Measurements from ENCODE around the gene PTX3. TPM values are rescaled to one million over a fixed set of nuclear protein-coding genes. Genes with fewer than 3 reads are reported as not detected.

PTX3 gene
- polyA plus RNA-seq, 5 donors: 23.1 to 49.1 (median 25.5) TPM

DNA sequence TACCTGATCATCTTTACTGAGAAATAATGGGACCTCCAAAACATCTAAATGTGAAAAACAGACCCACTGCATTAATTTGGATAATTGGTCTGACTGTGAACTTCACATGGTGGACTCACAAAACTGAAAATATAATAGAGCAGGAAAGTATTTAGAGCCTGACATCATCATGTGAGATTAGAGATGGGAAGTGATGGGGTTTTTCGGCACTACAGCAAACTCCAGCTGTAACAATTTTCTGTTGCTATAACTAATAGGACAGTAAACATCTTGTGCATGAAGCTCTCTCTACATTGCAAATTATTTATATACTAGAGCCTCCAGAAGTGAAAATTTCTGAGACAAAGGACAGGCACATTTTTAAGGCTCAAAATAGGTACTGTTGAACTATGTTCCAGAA is 34.4 kb downstream of the PTX3 start:
- no peak for DNase-seq

DNA sequence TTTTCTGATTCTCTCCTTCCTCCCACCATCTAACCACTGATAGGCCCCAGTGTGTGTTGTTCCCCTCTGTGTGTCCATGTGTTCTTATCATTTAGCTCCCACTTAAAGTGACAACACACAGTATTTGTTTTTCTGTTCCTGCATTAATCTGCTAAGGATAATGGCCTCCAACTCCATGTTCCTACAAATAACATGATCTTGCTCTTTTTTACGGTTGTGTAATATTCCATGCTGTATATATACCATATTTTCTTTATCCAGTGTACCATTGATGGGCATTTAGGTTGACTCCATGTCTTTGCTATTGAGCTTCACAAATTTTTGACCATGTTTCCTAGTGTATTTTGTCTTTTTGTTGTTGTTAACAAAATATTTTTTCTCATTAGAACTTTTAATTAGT is 36.0 kb downstream of the PTX3 start:
- no peak for DNase-seq

DNA sequence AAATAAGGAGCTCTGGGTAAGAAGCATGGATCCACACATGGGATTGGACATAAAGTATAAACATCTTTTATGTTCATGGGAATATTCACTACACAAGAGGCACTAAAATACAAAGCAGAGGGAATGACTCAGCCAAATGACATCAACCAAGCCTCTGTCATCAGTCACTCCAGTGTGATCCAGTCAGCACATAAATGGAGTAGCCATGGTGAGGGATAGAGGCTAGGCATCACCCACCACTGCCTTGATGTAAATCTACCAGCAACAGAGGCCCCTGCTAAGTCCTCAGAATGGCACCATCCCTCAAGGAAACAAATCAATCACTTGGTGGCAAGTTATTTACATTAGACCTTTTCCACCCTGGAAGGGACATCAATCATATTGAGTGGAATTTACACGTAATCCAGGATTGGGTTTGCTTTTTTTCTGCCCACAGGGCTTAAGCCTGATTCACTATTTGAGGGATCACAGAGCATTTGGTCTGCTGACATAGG is 39.3 kb downstream of the PTX3 start:
- no peak for DNase-seq

DNA sequence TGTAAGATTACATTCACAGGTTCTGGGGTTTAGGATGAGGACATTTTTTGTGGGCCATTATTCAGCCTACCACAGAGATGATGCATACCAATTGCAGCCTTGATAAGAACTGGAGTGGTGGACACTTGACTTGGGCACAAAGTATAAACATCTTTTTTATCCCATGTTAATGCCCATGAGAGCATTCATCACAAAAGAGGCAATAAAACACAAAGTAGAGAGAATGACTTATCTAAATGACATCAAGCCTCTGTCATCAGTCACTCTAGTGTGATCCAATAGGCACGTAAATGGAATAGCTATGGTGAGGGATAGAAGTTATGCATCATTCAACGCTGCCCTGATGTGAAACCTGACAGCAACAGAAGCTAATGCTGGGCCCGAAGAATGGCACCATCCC is 40.8 kb downstream of the PTX3 start:
- DNase-seq: no peak

DNA sequence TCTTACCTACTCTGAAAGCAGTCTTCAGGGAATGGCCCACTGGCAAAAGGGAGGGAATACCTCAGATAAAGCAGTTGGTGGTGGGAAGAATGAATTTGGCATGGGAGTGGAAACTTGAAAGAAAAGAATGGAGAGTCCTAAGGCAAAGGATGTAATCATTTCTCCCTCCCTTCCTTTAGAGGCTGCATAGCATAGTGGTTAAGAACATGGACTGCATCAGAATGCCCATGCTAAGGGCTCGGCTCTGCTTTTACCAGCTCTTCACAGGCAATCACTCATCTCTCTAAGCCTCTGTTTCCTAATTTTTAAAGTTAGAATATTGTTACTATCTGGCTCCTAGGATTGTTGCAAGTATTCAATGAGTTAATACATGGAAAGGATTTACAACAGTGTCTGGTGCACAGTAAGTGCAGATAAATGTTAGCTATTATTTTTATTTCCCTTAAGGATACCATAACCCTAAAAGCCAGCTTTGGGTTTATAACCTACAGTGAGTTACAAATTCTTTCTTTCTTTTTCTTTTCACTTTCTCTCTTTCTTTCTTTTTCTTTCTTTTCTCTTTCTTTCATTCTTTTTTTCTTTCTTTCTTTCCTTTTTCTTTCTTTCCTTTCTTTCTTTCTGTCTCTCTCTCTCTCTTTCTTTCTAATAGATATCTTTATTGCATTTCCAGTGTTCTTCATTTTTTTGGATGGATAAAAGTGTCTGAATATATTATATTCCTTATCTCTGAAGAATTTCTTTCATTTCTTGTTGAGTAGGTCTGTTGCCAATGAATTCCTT is 43.0 kb downstream of the PTX3 start:
- no peak for DNase-seq

DNA sequence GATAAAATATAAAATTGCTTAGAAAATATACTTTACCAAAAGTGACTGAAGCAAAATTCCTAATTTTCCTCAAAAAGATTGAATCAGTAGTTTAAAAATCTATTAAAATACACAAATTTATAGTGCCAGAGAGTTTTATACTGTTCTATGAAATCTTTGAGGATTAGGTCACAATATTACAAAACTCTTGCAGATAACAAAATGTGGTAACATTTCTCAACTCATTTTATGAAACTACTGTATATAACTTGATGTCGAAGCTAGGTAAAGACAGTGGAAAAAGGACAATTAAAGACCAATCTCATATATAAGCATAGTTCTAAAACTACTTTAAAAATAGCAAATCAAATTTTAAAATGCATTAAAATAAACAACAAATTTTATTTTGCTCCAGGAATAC is 50.7 kb downstream of the PTX3 start:
- DNase-seq: no peak

DNA sequence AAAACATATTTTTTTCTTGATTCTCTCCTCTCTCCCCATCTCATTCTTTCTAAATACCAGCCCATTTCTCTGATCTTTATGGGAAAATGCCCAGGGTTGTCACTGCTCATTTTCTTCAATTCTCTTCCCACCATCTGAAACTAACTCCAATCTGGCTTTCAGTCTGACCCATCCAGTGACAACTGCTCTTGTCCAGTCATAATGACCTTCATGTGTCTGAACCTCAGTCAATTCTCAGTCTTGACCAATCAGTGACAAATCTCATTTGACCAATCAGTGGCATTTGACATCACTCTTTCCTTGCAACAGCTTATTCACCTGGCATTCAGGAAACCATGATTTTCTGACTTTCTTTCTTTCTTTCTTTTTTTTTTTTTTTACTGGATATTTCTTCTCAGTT is 51.5 kb downstream of the PTX3 start:
- DNase-seq: no peak

DNA sequence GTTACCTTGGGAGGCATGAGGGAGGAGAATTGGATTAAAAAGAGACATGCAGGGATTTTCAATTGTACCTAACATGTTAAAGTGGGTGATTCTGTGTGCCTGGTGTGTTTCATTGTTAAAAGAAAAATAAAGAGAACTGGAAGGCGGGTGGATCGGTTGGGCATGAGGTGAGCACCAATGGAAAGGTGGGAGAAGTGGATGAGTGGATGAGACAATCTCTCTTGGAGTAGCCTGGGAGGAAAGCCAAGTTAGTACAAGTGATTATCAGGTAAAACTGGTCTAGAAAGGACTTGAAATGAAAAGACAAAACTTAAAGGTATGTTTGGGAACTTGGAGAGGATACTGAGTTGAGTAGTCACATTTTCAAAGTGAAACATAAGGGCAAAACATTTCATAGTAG is 54.5 kb downstream of the PTX3 start:
- peak; percentile 29 to 43 for DNase-seq

Other genes starting within 250 kb of the PTX3 start
- 10 to 100 TPM; 28.5 to 49.6 (median 43.5) TPM for gene VEPH1, start 66.6 kb downstream of the PTX3 start, polyA plus RNA-seq (ENCODE audit: insufficient read depth in 1 of 5, insufficient read length in 5 of 5, low replicate concordance in 1 of 5)